ENCODE measurements around the gene KIDINS220.

Gene KIDINS220

DNA sequence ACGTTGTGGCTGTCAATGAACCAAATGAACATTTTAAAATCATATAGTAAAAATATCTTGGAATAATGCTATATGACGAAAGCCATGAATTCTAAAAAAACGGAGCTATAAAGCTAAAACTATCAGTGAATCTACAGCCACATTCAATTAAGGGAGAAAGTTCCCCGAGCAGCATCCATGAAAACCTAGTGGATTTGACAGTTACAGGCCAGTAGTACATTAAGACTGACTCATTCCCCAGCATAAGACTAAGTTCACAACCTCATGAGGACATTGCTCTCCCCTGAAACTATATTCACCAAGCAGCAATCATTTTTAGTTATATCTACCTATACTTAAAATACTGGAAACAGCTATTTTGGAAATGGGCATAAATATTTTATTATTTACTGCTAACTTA is 36.6 kb downstream of the KIDINS220 start:
- Histone ChIP-seq H3K27ac (ENCODE audit: low read length) (no peak overlapping the region), H4K20me1 (ENCODE audit: insufficient read depth, low read length) (no peaks in the 10 kb centered on the region), H3K4me1 (ENCODE audit: insufficient read depth, low read length) (no peaks in the 10 kb centered on the region), H3K9ac (ENCODE audit: low read depth, low read length) (no peak overlapping the region), H3K36me3 (ENCODE audit: insufficient read depth, low read length) (peaks cover 80% of the 10 kb centered on the region), H2AFZ (ENCODE audit: low read depth, low read length) (no peak overlapping the region), H3K27me3 (ENCODE audit: insufficient read depth, low read length, poor library complexity) (no peaks in the 10 kb centered on the region), H3K4me3 (ENCODE audit: low read depth in 1 of 2, low read length in 2 of 2) (no peak overlapping the region), H3K79me2 (ENCODE audit: insufficient read depth, low read length) (no peaks in the 10 kb centered on the region), H3K4me2 (ENCODE audit: insufficient read depth, low read length) (no peak overlapping the region), H3K9me3 (ENCODE audit: insufficient read depth, low read length, severe bottlenecking) (no peaks in the 10 kb centered on the region)
- ATAC-seq (ENCODE audit: insufficient read depth, low read depth): no peak
- TF ChIP-seq EZH2 (IDR thresholded peaks at IDR 0.05; ENCODE audit: borderline replicate concordance, low read depth, low read length, severe bottlenecking): no peak
- TF ChIP-seq, protein P1, sequence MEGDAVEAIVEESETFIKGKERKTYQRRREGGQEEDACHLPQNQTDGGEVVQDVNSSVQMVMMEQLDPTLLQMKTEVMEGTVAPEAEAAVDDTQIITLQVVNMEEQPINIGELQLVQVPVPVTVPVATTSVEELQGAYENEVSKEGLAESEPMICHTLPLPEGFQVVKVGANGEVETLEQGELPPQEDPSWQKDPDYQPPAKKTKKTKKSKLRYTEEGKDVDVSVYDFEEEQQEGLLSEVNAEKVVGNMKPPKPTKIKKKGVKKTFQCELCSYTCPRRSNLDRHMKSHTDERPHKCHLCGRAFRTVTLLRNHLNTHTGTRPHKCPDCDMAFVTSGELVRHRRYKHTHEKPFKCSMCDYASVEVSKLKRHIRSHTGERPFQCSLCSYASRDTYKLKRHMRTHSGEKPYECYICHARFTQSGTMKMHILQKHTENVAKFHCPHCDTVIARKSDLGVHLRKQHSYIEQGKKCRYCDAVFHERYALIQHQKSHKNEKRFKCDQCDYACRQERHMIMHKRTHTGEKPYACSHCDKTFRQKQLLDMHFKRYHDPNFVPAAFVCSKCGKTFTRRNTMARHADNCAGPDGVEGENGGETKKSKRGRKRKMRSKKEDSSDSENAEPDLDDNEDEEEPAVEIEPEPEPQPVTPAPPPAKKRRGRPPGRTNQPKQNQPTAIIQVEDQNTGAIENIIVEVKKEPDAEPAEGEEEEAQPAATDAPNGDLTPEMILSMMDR (IDR thresholded peaks at IDR 0.05; ENCODE audit: borderline replicate concordance, extremely low read depth, low read length, poor library complexity, severe bottlenecking): no peak
- no peak for DNase-seq

DNA sequence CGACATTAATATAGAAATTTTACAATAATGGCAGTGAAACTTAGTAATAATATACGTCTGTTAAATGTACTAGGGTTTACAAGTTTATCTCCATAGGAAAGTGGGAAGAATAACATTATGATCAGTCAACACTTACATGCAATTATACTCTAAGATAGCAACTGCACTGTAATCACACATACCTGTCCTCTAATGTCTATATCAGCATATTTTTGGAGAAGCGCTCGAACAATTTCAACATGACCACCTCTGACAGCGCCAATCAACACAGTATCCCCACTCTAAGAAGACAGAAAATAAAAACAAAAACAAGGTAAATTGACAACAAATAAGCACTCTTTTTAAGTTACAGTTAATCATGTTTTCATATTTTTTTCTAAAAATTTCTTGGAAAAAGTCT is 37.2 kb downstream of the KIDINS220 start:
- no peak for TF ChIP-seq EZH2 (IDR thresholded peaks at IDR 0.05; ENCODE audit: borderline replicate concordance, low read depth, low read length, severe bottlenecking)
- TF ChIP-seq, protein P1 (IDR thresholded peaks at IDR 0.05; ENCODE audit: borderline replicate concordance, extremely low read depth, low read length, poor library complexity, severe bottlenecking): no peak
- Histone ChIP-seq H3K9ac (ENCODE audit: low read depth, low read length) (no peak overlapping the region), H3K27me3 (ENCODE audit: insufficient read depth, low read length, poor library complexity) (no peaks in the 10 kb centered on the region), H3K4me2 (ENCODE audit: insufficient read depth, low read length) (no peak overlapping the region), H4K20me1 (ENCODE audit: insufficient read depth, low read length) (no peaks in the 10 kb centered on the region), H3K79me2 (ENCODE audit: insufficient read depth, low read length) (no peaks in the 10 kb centered on the region), H3K4me3 (ENCODE audit: low read depth in 1 of 2, low read length in 2 of 2) (no peak overlapping the region), H3K36me3 (ENCODE audit: insufficient read depth, low read length) (peaks cover 80% of the 10 kb centered on the region), H3K4me1 (ENCODE audit: insufficient read depth, low read length) (no peaks in the 10 kb centered on the region), H2AFZ (ENCODE audit: low read depth, low read length) (no peak overlapping the region), H3K9me3 (ENCODE audit: insufficient read depth, low read length, severe bottlenecking) (no peaks in the 10 kb centered on the region), H3K27ac (ENCODE audit: low read length) (no peak overlapping the region)
- DNase-seq (no peak), ATAC-seq (ENCODE audit: insufficient read depth, low read depth) (no peak)

DNA sequence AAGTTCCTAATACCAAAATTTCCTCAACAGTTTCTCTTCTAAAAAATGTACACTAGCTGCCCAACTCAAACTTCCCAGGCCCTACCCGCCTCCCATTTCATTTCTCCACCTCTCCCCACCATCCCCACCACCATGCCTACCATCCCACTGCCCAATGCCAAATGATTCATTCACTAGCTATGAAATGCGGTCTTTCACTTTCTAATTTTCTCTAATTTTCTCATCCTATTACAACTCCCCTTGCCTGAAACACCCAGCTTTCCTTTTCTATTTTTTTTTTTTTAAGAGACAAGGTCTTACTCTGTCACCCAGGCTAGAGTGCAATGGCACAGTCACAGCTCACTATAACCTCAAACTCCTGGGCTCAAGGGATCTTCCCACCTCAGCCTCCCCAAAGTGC is 38.4 kb downstream of the KIDINS220 start:
- Histone ChIP-seq H3K4me3 (ENCODE audit: low read depth in 1 of 2, low read length in 2 of 2) (no peak overlapping the region), H3K79me2 (ENCODE audit: insufficient read depth, low read length) (no peaks in the 10 kb centered on the region), H3K36me3 (ENCODE audit: insufficient read depth, low read length) (peaks cover 83% of the 10 kb centered on the region), H3K9ac (ENCODE audit: low read depth, low read length) (no peak overlapping the region), H3K4me2 (ENCODE audit: insufficient read depth, low read length) (no peak overlapping the region), H3K9me3 (ENCODE audit: insufficient read depth, low read length, severe bottlenecking) (no peaks in the 10 kb centered on the region), H2AFZ (ENCODE audit: low read depth, low read length) (no peak overlapping the region), H3K27ac (ENCODE audit: low read length) (no peak overlapping the region), H3K4me1 (ENCODE audit: insufficient read depth, low read length) (no peaks in the 10 kb centered on the region), H3K27me3 (ENCODE audit: insufficient read depth, low read length, poor library complexity) (no peaks in the 10 kb centered on the region), H4K20me1 (ENCODE audit: insufficient read depth, low read length) (no peaks in the 10 kb centered on the region)
- TF ChIP-seq, protein P1 (IDR thresholded peaks at IDR 0.05; ENCODE audit: borderline replicate concordance, extremely low read depth, low read length, poor library complexity, severe bottlenecking): no peak
- TF ChIP-seq EZH2 (IDR thresholded peaks at IDR 0.05; ENCODE audit: borderline replicate concordance, low read depth, low read length, severe bottlenecking): no peak
- no peak for DNase-seq
- ATAC-seq (ENCODE audit: insufficient read depth, low read depth): no peak

DNA sequence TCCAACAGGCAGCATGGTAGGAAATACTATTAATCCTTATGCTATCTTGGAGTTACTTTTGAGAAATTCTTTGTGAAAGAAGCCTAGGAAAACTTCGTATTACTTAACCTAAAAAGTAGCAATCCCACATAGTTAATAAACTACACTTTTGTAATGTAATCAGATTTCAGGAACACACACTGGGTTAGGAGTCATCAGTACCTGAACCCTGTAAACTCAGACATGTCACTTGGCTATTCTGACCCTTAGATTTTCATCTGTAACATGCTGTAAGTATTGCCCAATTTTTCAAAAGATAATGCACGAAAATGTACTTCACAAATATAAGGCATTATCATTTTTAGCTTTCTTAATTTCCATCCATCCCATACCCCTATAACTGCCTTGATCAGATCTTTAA is 39.0 kb downstream of the KIDINS220 start:
- Histone ChIP-seq H3K9ac (ENCODE audit: low read depth, low read length) (no peak overlapping the region), H3K79me2 (ENCODE audit: insufficient read depth, low read length) (no peaks in the 10 kb centered on the region), H3K4me1 (ENCODE audit: insufficient read depth, low read length) (no peaks in the 10 kb centered on the region), H3K4me3 (ENCODE audit: low read depth in 1 of 2, low read length in 2 of 2) (no peak overlapping the region), H3K9me3 (ENCODE audit: insufficient read depth, low read length, severe bottlenecking) (no peaks in the 10 kb centered on the region), H2AFZ (ENCODE audit: low read depth, low read length) (no peak overlapping the region), H4K20me1 (ENCODE audit: insufficient read depth, low read length) (no peaks in the 10 kb centered on the region), H3K27ac (ENCODE audit: low read length) (no peak overlapping the region), H3K36me3 (ENCODE audit: insufficient read depth, low read length) (peaks cover 84% of the 10 kb centered on the region), H3K27me3 (ENCODE audit: insufficient read depth, low read length, poor library complexity) (no peaks in the 10 kb centered on the region), H3K4me2 (ENCODE audit: insufficient read depth, low read length) (no peak overlapping the region)
- TF ChIP-seq EZH2 (IDR thresholded peaks at IDR 0.05; ENCODE audit: borderline replicate concordance, low read depth, low read length, severe bottlenecking): no peak
- TF ChIP-seq, protein P1 (IDR thresholded peaks at IDR 0.05; ENCODE audit: borderline replicate concordance, extremely low read depth, low read length, poor library complexity, severe bottlenecking): no peak
- DNase-seq (no peak), ATAC-seq (ENCODE audit: insufficient read depth, low read depth) (no peak)
